Measurements from ENCODE around the gene RDM1.

- TF ChIP-seq EP300 (IDR thresholded peaks at IDR 0.05) (no peak), CTCF (IDR thresholded peaks at IDR 0.05) (no peak)
These were observed 41.5 kb upstream of the RDM1 start for GRCh38 chr17:35972066-35972465.
